NCI-H146 treated with DMSO at 0.1 percent for 48 hours (cell line): ENCODE measurements around the gene SPTLC3.
"Not testable (repeated sequence)": the region's sequence is repeated elsewhere in the genome, so short reads cannot be mapped to it uniquely, and the experiment has no call there.

ENCODE experiments used
- DNase-seq: peaks from one replicate; lab custom pipeline; 2025; ENCODE audit not compliant: unreplicated experiment; lab: John Stamatoyannopoulos, UW

Gene SPTLC3

DNA sequence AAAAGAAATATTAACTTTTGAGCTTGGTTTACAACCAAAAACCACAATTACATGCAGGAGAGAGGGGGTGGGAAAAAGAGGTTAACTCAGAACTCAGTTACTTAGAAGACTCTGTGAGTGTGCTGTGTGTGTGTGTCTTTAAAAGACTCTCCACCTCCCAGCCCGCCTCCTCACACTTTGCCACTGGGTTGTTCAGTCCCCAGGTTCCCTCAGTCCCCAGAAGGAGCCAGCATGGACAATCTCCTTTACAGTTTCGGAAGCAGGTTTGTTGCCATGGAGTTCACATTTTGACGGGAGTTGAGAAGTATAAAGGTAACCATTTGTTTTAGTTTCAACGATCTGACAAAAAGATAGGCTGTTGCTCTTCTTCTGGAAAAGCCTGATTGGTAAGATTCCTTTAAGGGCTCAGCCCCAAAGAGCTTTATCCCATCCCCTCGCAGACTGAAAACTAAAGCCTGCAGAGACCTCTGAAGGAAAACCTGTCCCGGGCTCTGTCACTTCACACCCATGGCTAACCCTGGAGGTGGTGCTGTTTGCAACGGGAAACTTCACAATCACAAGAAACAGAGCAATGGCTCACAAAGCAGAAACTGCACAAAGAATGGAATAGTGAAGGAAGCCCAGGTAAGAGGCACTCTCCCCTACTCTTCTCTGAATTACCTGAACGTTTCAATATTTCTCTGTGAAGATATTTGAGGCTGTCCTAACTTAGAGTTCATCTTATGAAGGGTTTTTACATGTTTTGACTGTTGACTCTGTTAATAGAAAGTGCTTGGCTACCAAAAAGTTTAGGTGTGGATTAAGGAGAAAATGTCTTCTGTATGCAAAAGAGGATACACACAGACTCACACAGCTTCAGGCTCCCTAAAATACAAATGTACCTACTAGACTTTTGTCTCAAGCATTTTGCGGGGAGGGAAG, at the start of gene SPTLC3:
TSS of gene SPTLC3 (plus strand) at position 212 of the 921 bp plus-strand sequence. CDS start at position 508, 296 bp downstream.
- no peak for DNase-seq

DNA sequence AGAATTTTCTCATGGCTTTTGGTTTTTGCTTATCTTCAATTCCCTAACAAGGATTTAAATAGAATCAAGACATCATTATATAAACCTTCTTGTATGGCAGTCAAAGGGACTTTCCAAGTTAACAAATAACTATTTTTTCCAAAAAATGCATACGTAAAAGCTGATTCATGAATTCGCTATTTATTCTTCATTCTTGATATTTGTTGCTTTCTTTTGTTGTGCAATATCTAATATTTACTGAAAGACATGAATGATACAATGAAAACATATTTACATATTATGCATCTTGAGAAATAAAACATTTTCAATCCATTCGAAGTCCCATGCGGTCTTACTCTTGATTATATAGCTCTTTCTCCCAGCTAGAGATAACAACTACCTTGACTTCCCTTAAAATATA, 47.0 kb upstream of the SPTLC3 start:
- no peak for DNase-seq

DNA sequence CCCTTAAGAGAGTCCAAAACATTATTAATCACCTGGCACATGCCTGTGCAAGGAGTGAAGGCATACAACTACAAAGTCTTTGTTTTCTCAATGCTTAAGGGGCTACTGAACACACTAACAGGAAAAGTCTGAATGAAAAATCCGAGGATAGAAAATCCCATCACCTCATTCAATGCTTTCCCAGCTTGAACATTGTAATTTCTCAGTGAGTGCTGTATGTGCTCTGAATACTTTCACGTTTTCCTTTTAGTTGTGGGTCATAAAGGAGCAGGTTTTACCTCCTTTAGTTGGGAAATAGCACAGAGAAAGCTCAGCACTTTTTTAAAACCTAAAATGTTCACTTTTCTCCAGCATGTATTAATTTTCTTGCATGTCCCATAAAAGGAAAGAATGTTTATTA, 45.9 kb upstream of the SPTLC3 start:
- no peak for DNase-seq

DNA sequence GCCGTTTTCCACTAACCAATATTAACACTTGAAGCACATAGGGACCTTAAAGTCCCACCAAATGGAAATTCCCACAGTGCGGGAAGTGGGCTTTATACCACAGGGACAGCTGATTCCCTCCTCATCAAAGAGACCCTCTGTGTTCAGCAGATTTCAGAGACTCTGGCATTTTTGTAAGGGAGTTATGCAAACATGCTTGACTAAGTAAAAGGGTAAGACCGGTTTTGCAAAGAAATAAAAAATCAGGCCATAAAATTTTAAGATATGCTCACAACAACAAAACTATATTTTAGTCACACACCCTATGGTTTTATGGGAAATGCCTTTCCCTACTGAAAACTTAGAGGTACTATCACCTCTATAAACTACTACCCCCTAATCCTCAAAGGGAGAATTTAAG, 45.4 kb upstream of the SPTLC3 start:
- DNase-seq = no peak

DNA sequence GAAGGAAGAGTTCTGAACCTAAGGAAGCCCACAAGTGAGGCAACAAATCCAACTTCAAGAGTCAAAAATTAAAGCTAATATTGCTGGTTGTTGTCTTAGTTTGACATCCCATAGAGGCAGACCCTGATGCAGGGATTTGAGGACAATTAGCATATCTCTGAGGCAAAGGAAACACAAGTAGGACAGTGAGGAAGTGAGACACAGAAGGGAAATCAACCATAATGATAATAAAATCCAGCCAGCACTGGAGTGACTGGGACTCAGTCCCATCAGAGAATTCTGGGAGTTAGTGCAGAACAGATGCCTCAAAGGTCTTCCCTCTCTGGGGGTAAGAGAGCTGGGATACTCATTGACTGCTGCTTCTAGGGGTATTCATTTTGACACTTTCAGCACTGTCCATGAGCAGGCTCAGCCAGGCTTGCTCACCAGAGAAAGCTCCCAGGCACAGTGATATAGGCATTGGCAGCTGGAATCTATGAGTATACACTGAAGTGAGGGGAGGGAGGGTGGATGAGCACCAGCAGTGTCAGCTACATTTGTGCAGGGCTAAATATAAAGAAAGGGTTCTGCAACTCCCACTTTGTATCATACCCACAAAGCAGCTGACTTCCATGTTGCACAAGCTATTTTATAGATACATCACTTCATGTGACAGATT, 43.4 kb upstream of the SPTLC3 start:
- no peak for DNase-seq

DNA sequence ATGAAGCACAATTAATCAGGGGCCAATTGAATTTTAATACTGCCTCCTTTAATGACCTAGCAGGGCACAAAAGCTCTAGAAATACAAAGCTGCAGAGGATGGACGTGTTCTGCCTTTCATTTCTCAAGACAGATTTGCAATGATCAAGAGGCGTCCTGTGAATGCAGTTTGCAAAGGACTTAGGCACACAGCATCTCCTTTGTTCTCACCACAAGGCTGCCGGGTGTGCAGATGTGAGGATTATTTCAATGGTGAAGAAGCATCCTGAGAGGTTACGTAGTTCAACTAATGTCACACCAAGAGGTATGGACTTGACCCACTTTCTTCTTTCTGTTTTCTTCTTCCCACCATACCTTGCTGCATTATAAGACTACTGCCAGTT, 42.9 kb upstream of the SPTLC3 start:
- DNase-seq = no peak

DNA sequence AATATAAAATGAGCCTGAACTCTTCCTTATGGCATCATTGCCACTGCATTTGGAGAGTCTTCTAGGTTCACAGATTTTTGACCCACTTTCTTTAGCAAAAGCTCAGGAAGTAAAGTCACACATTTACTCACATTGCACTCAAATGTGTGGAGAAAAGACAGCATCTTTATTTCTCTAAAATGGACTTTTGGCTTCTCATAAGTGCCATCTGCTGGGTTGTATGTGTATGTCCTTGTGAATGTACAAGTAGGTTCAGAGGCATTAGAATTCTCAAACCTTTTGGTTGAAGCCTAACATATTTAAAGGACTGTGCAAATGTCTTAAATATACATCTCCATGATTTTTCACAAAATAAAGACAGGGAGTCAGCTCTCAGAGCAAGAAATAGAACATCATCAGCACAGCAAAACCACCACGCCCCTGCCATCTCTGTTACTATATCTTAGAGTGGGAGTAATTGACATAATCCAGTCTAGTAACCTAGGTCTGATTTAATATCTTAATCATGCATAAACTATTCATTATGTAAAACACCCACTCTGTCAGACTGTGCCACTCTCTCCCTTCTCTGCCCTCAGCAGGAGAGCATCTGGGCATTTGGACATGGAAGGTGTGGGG, 42.2 kb upstream of the SPTLC3 start:
- no peak for DNase-seq

DNA sequence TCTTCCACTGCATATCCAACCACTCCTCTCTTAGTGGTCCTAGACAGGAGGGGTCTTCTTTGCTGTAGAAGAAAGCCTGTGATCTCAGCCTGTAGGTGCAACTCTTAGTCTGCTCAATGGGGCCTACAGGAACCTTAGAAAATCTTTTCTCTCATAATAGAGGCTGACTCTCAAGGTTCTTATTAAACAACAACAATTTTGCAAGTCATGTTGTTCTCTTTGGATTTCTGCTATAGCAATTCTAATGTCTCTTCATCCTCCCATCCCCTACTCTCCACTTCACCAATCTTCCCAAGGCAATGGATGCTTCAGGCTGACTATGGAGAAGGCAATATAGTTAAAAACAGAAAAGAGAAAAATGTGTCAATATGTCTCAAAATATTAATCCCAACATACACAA, 40.8 kb upstream of the SPTLC3 start:
- DNase-seq = no peak

DNA sequence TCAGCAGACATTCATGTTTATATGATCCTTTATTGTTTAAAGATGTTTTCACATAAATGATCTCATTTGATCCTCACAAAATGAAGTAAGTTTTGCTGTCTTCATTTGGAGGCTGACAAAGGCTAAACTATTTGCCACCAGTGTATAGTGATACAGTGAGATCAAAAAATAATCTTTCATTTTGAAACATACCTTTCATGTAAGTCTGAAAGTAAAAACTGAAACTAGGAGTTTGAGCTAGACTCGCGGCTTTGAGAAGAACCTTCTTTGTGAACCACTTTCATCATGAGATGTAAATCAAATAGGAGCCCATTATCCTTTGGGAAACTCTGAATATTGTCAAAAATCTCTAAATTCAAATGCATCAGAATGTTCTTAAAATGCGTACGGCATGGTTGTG, 40.3 kb upstream of the SPTLC3 start:
- DNase-seq = no peak

DNA sequence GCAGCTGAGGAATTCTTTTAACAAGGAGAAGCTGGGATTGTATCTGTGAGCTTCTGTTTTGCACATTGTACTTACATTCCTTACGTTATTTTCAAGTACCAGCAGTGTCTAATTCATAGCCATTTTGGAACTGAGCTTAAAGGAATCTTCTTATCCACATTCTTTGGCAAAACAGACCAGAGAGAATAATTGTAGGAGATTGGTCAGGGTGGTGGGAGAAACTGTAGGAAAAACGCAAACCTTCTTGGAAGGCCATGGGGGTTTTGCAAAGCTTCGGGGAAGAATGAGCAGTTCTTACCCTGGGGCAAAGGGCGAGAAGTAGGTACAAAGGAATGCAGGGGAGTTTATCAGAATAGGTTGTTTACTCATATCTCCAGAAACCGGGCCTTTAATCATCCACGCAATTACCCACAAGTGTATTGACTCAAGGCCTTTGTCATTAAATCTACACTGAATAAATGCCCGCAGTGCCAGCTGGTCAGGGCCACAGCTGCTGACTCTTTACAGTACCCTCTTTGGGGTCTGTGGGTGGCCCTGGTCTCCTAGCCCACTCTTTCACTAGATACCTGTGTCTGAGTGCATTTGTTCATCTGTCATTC, 39.6 kb upstream of the SPTLC3 start:
- no peak for DNase-seq

DNA sequence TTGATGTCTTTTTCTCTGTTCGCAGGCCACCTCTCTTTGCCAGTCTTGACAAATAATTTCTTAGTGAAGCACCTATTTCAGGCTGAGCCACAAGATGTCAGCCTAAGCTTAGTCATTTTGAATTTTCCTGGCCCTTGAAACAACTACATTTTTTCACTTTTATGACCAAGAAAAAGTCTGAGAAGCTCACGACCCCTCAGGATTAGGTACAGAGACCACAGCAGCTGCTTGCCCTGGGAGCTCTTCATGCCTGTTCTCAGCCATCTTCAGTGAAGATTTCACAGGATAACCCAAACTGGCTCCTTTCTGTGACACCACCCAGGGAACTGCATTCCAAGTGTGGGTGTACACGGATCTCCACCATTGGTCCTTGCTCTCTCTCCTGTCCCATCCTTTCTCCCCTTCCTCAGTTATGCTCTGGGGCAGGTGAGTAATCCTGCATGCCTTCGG, 38.4 kb upstream of the SPTLC3 start:
- DNase-seq = no peak

DNA sequence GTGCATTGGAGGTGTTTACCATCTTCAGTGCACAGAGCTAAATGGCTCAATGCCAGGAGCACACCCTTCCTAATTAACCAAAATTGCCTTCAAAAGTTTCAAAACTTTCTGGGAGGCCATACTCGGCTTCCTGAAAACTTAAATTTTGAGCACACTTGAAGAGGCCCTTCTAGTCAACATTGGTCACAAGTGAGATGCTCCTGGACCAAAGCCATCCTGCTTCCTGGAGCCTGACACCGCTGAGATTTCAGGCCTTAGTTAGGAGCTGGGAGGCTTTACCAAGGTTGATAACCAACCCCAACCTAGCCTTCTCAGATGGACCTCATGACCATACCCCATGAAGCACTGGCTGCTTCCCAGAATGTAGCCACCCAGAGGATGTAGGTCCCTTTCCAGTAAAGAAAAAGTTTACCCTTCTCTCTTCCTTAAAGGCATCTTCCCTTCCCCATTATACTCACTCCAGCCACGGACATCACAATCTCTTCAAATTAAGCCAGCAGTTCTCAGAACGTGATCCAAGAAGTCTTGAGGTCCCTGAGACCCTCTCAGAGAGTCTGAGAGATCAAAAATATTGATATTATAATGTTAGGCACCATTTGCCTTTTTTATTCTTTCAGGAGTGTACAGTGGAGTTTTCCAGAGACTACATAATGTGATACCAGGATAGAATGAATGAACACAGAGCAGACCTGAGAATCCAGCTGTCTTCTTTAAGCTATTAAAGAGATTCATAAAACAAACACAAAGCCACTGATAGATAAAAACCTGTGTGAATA, 32.8 kb upstream of the SPTLC3 start:
- DNase-seq = no peak

DNA sequence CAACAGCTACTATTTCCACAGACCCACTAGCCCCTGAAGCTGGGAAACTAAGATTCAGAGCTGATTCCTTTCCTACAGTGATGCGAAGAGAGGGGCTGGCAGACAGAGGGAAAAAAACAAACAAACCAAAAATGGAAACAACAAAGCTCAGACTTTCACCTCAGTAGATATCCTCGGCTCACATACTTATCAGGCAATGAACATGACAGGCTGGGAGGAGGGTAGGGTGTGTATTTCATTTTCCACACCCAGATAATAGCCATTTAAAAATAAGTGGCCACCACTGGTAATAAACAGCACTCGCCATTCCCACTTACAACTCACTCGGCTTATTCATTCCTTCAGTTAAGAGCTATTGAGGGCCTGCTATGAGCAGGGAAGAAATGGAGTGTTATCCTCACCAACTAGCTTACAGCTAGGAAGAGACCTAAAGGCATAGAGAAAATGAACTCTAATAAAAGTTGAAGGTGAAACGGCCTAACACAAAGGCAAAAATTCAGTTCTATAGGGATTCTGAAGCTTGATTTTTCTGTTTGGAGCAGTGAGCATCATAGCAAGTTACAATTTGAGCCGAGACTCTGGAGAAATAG, 32.0 kb upstream of the SPTLC3 start:
- no peak for DNase-seq

DNA sequence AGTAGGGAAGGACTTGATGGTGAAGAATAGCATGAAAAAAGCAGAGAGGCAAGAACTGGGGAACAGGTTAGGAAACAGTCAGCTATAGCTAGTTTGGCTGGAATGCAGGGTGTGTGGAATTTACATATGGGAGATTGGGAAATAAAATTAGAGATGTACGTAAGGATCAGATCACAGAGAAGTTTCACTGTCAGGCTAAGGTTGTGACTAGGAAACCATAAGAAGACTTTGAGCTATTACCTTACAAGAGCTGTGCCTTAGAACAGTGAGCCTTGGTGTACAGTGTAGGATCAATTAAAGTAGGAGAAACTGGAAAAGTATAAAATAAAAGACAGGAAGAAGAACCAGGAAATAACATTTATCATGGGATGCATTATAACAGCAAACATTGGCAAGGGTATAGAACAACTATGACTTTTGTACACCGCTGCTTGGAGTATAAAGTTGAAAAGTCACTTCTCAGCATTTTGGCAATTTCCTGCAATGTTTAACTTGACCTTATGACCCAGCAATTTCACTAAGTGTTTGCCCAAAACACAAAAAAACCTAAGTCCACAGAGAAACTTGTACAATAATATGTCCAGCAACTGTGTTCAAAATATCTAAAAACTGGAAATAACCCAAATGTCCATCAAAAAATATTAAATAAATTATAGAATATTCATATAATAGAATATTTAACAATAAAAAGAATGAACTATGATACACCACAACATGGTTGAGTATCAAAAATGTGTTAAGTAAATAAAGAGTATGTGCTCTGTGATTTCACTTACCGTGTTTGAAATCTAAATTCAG, 31.2 kb upstream of the SPTLC3 start:
- no peak for DNase-seq

DNA sequence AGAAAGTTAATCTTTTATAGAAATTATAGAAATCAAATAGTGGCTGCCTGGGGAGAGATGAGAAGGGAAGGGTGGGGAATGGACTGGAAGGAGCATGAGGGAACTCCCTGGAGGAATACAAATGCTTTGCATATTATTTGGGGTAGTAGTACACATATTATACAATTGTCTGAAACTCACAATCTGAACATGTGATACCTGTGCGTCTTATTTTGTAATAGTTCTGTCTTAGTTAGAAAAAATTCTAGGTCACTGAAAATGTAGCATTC, 30.7 kb upstream of the SPTLC3 start:
- DNase-seq = no peak

DNA sequence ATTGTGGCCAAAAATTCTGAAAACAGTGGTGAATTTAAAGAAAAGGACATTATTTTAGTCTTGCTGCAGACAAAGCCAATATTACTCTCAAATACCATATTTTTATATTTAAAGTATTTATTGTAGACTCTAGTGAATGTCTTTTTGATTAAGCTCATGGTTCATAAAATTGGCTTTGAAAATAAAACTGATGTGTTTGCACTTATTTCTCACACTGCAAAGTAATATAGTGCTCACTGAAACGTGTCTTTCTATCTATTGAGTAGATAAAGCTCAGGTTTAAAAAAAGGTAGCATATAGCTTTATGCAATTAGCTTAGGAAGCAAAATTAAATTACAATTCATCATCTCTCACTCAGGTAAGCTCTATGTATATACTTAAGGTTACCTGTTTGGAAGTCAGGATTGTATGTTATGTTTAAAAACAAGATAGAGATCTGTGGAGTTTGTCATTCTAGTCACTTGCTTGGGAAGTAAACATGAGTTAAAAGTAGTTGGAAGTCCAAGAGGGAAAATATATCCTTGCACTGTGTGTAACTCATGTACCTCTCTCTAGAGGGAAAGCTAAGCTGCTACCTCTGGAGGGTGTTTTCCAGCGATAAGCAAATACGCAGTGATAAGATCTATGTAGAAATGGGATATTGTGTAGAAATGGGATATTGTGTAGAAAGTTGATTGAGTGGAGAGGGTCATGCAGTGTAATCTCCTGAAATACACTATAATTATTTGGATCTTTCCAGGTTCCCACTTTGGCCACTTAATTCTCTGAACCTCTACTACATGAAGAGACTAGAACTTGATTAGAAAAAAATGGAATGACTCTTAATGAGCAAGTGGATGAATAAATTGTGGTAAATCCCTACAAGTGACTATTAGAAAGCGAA, 29.9 kb upstream of the SPTLC3 start:
- DNase-seq = no peak

DNA sequence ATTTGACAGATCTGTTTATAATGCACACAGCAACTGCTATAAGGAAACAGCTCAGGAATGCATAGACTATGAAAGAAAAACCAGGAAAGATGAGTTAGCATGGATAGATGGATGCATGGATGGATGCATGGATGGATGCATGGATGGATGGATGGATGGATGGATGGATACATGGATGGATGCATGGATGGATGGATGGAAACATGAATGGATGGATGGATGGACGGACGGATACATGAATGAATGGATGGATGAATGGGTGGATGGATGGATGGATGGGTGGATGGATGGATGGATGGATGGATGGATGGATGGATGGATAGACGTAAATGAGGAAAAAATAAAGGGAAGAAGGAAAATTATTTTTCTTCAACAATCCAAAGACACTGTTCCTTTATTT, 29.1 kb upstream of the SPTLC3 start:
- DNase-seq = not testable (repeated sequence)

DNA sequence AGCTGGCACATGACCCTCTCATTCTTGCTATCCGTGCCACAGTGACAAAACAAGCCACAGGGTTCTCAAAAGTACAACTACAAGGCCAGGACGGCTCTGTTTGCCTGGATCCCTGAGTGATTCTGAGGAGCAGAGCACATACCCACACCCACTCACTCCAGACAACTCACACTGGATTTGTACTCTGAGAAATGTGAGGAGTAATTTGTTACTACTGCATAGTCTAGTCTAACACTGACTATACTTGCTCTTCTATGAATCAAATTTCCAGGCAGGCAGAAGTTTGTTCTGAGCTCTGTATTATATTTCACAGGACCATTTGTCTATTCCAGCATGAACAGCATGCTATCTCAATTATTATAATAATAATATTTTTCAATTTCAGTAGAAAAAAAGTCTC, 26.7 kb upstream of the SPTLC3 start:
- no peak for DNase-seq
